Gastroesophageal sphincter (tissue), 3 donors: ENCODE measurements around the gene NKD1.

ENCODE experiments used
- EP300 ChIP-seq: sonication (generic); formaldehyde crosslinking; IDR thresholded peaks from one replicate; pipeline ENCODE4 v1.6.1; 2017; ENCODE audit warnings: antibody characterized with exemption, mild to moderate bottlenecking
- POLR2A ChIP-seq, 2 donors: fragments of 450-650 bp; IDR thresholded peaks; one replicate each; pipeline ENCODE4 v1.6.1; 2017; ENCODE audit warnings: antibody characterized with exemption in 2 of 2, mild to moderate bottlenecking in 2 of 2, moderate library complexity in 1 of 2
- POLR2AphosphoS5 ChIP-seq: sonication (generic); formaldehyde crosslinking; IDR thresholded peaks from one replicate; pipeline ENCODE4 v1.6.1; 2017; ENCODE audit warnings: antibody characterized with exemption
- TF ChIP-seq, protein P1 (sequence below), 4 experiments: fragments of 200-600 bp in 2 of 4; fragments of 450-650 bp in 2 of 4; sonication (generic) in 1 of 4; IDR thresholded peaks; one replicate each; pipeline ENCODE4 v1.5.1; 2017 to 2019; ENCODE audit warnings: antibody characterized with exemption in 4 of 4, mild to moderate bottlenecking in 2 of 4, moderate library complexity in 2 of 4

DNA sequence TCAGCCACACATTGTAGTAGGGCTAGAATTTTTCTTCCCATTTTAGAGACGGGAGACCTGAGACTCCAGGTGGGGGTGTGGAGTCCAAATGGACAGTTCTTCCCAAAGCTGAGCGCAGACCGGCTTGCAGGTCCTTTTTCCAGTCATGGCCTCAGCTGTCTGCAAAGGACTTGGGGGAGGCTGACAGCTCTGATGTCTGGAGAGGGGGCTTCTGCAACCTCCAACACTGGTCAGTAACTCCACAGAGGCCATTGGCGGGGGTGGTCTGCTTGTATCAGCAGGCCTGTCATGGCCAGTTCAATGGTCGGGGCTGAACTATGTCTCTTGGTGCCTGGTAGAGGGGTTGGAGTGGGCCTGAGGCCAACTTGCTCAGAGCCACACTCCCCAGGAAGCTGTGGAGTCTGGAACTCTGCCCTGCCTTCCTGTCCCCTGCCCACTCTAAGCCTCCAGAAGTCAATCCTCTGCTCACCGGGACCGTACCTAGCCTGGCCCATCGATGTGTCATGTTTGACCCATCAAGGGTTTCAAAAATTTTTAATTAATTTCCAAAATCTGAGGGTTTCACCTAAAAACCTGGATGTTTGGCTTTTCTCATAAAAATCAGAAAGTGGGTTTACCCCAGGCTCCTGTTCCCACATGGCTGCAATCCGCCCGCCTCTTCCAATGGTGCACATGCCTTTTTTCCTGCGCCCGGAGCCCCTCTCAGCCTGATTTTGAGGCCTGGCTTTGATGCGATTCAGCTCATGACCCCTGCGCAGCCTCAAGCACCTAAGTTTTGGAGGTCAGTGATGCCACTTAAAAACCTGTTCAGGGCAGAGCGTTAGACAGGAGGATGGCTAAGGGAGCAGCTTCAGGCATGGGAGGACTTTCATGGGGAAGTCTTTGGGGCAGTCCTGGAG is 93.0 kb downstream of the NKD1 start:
- TF ChIP-seq, protein P1, sequence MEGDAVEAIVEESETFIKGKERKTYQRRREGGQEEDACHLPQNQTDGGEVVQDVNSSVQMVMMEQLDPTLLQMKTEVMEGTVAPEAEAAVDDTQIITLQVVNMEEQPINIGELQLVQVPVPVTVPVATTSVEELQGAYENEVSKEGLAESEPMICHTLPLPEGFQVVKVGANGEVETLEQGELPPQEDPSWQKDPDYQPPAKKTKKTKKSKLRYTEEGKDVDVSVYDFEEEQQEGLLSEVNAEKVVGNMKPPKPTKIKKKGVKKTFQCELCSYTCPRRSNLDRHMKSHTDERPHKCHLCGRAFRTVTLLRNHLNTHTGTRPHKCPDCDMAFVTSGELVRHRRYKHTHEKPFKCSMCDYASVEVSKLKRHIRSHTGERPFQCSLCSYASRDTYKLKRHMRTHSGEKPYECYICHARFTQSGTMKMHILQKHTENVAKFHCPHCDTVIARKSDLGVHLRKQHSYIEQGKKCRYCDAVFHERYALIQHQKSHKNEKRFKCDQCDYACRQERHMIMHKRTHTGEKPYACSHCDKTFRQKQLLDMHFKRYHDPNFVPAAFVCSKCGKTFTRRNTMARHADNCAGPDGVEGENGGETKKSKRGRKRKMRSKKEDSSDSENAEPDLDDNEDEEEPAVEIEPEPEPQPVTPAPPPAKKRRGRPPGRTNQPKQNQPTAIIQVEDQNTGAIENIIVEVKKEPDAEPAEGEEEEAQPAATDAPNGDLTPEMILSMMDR (IDR thresholded peaks at IDR 0.05) = no peak
- TF ChIP-seq POLR2A (IDR thresholded peaks at IDR 0.05) (no peak), POLR2AphosphoS5 (no peak), EP300 (no peak)
